HepG2 (cell line): Measurements from ENCODE around the gene BARX1. TPM values are rescaled to one million over a fixed set of nuclear protein-coding genes. Genes with fewer than 3 reads are reported as not detected.

Source experiments
- ATAC-seq: fragments of 200-7000 bp; cut with Tn5 transposase; 3 replicates; pipeline ENCODE4 v1.9.1; 2020; ENCODE audit warnings: mild to moderate bottlenecking, moderate library complexity
- BruUV-seq: library from RNA; stranded (reverse); fragments of 400-500 nt; replicated peaks from 2 replicates; lab custom pipeline; 2021; lab: Mats Ljungman, UMichigan
- CTCF ChIA-PET: fragments of 300-600 bp; formaldehyde crosslinking; extraction: SDS; loops from one replicate; lab custom pipeline; 2021; ENCODE audit warnings: low total read pairs, inconsistent platforms, low intra/inter-chr PET ratio; lab: Yijun Ruan, JAX
- POLR2A ChIA-PET: fragments of 350-600 bp; sonication (Branson Sonifier 250); formaldehyde crosslinking; loops from one replicate; lab custom pipeline; 2020; ENCODE audit warnings: antibody characterized with exemption, inconsistent platforms; lab: Yijun Ruan, JAX
- DNase-seq: peaks from one replicate; pipeline ENCODE4 v3.0.0-alpha.2; 2015; ENCODE audit warnings: low spot score
- FAIRE-seq: peaks from 3 replicates; lab custom pipeline; 2011; peaks lifted over from hg19 to GRCh38; lab: Jason Lieb, UNC
- H2AFZ ChIP-seq: one replicate; pipeline ENCODE4 v1.6.1; 2011; ENCODE audit warnings: low read length, inconsistent platforms
- H3K27ac ChIP-seq: fragments of 300-600 bp; 3 replicates; pipeline ENCODE4 v1.8.0; 2011; ENCODE audit warnings: mixed run types, mild to moderate bottlenecking, mixed read lengths, low read length, inconsistent platforms; ENCODE audit not compliant: insufficient read depth; ENCODE audit errors: extremely low read length
- H3K27me3 ChIP-seq, 2 experiments: fragments of 200-600 bp in 1 of 2; 2 replicates in 1 of 2; 3 replicates in 1 of 2; pipeline versions ENCODE4 v1.6.0 to v1.8.0; 2011; ENCODE audit warnings: low read length in 2 of 2, mild to moderate bottlenecking in 2 of 2, moderate library complexity in 2 of 2, inconsistent platforms in 1 of 2; ENCODE audit not compliant: insufficient read depth in 2 of 2, control insufficient read depth in 1 of 2
- H3K36me3 ChIP-seq, 2 experiments: fragments of 200-600 bp in 1 of 2; replicated peaks in 1 of 2; 2 replicates in 1 of 2; 3 replicates in 1 of 2; pipeline versions ENCODE4 v1.5.1 to v1.8.0; 2011; ENCODE audit warnings: low read length in 2 of 2, inconsistent platforms in 1 of 2; ENCODE audit not compliant: insufficient read depth in 2 of 2, control insufficient read depth in 1 of 2
- H3K4me1 ChIP-seq: 2 replicates; pipeline ENCODE4 v1.5.1; 2012; ENCODE audit warnings: low read length, inconsistent platforms; ENCODE audit not compliant: insufficient read depth
- H3K4me2 ChIP-seq: 2 replicates; pipeline ENCODE4 v1.6.0; 2011; ENCODE audit warnings: low read depth, low read length, inconsistent platforms
- H3K4me3 ChIP-seq, 3 experiments: fragments of 200-600 bp in 1 of 3; sonication (generic), shearing (Covaris generic) in 1 of 3; replicated peaks in 1 of 3; 2 replicates each; pipeline ENCODE4 v1.5.1; 2011 to 2016; ENCODE audit warnings: low read length in 3 of 3, inconsistent platforms in 2 of 3, low read depth in 2 of 3, mild to moderate bottlenecking in 2 of 3, control low read depth in 1 of 3, mixed read lengths in 1 of 3; ENCODE audit not compliant: insufficient read depth in 1 of 3
- H3K79me2 ChIP-seq: one replicate; pipeline ENCODE4 v1.6.1; 2011; ENCODE audit warnings: low read length, inconsistent platforms; ENCODE audit not compliant: insufficient read depth
- H3K9ac ChIP-seq: 2 replicates; pipeline ENCODE4 v1.6.0; 2011; ENCODE audit warnings: mild to moderate bottlenecking, low read depth, low read length, inconsistent platforms; ENCODE audit not compliant: insufficient read depth
- H3K9me3 ChIP-seq: 2 replicates; pipeline ENCODE4 v1.5.1; 2012; ENCODE audit warnings: mild to moderate bottlenecking, low read length
- H4K20me1 ChIP-seq: 2 replicates; pipeline ENCODE4 v1.6.0; 2011; ENCODE audit warnings: inconsistent platforms, mild to moderate bottlenecking, low read length, moderate library complexity; ENCODE audit not compliant: insufficient read depth
- DNMT1 ChIP-seq: sonication (generic); formaldehyde crosslinking; IDR thresholded peaks from 2 replicates; pipeline ENCODE4 v1.5.1; 2020; ENCODE audit warnings: mild to moderate bottlenecking, missing genetic modification reagents
- ETV5 ChIP-seq: IDR thresholded peaks from 2 replicates; pipeline ENCODE4 v1.6.1; 2018; ENCODE audit warnings: missing biosample characterization, missing genetic modification reagents, inconsistent platforms, borderline replicate concordance
- GABPA ChIP-seq, 2 experiments: IDR thresholded peaks; 2 replicates each; pipeline ENCODE4 v1.6.1; 2011 to 2016; ENCODE audit warnings: low read depth in 2 of 2, low read length in 1 of 2, missing biosample characterization in 1 of 2, missing genetic modification characterization in 1 of 2
- MLX ChIP-seq: IDR thresholded peaks from 2 replicates; pipeline ENCODE4 v1.6.1; 2016
- MTF2 ChIP-seq: sonication (generic); formaldehyde crosslinking; IDR thresholded peaks from 2 replicates; pipeline ENCODE4 v1.5.0; 2020; ENCODE audit warnings: missing genetic modification reagents, borderline replicate concordance
- SALL2 ChIP-seq: sonication (generic); formaldehyde crosslinking; IDR thresholded peaks from 2 replicates; pipeline ENCODE4 v1.8.1; 2023; ENCODE audit warnings: mild to moderate bottlenecking, missing genetic modification reagents, inconsistent platforms
- TRAFD1 ChIP-seq: sonication (generic); formaldehyde crosslinking; IDR thresholded peaks from 2 replicates; pipeline ENCODE4 v1.5.1; 2020; ENCODE audit warnings: missing genetic modification reagents, mild to moderate bottlenecking, borderline replicate concordance
- U2AF1 ChIP-seq: fragments of 200-400 bp; formaldehyde crosslinking; optimal IDR thresholded peaks from 2 replicates; pipeline ENCODE3; 2017; ENCODE audit warnings: mild to moderate bottlenecking, low read depth, low read length
- UBTF ChIP-seq: sonication (generic); formaldehyde crosslinking; IDR thresholded peaks from 2 replicates; pipeline ENCODE4 v1.4.0; 2020; ENCODE audit warnings: mild to moderate bottlenecking, missing genetic modification reagents
- ZFP90 ChIP-seq: sonication (generic); formaldehyde crosslinking; IDR thresholded peaks from 2 replicates; pipeline ENCODE4 v1.8.0; 2022; ENCODE audit warnings: missing genetic modification reagents, mild to moderate bottlenecking, inconsistent platforms, borderline replicate concordance
- ZNF720 ChIP-seq: sonication (generic); formaldehyde crosslinking; IDR thresholded peaks from 2 replicates; pipeline ENCODE4 v1.4.0; 2020; ENCODE audit warnings: missing genetic modification reagents
- ZNF777 ChIP-seq: sonication (generic); formaldehyde crosslinking; IDR thresholded peaks from 2 replicates; pipeline ENCODE4 v1.4.0; 2020; ENCODE audit warnings: missing genetic modification reagents
- ZNF800 ChIP-seq: sonication (generic); formaldehyde crosslinking; IDR thresholded peaks from 2 replicates; pipeline ENCODE4 v1.4.0; 2020; ENCODE audit warnings: missing genetic modification reagents
- WGBS: methylation state at CpG from one replicate; pipeline ENCODE4 v1.1.6; 2017; ENCODE audit warnings: low lambda C conversion rate; 5-methylcytosine and 5-hydroxymethylcytosine counted together
- in situ Hi-C: cut with HindIII; loops from 2 replicates; pipeline ENCODE4 v1.10.0; 2017; ENCODE audit warnings: low pct_unique_long_range_greater_than_20kb; ENCODE audit not compliant: extremely low pct_ligation_motif_present
- intact Hi-C: fragments of 100-400 bp; cut with micrococcal nuclease; formaldehyde crosslinking; loops from one replicate; pipeline ENCODE4 v1.10.0; 2022; ENCODE audit not compliant: unreplicated experiment
- polyA plus RNA-seq, 8 experiments: library from polyadenylated mRNA; depleted of rRNA in 3 of 8; stranded (reverse) in 7 of 8; unstranded in 1 of 8; fragments of >200 nt; fragmentation: Illumina TruSeq in 4 of 8; extraction: Trizol in 4 of 8; gene quantifications; 2 replicates each; pipeline versions ENCODE4 v1.2.1 to v1.2.3, GENCODE V29; 2011 to 2016; ENCODE audit warnings: low read depth in 4 of 8, missing spikeins in 1 of 8, mixed read lengths in 1 of 8; ENCODE audit not compliant: insufficient read depth in 1 of 8
- total RNA-seq, 5 experiments: library from RNA; depleted of rRNA; stranded (reverse); fragments of >200 nt; fragmentation: Illumina TruSeq; extraction: Trizol; gene quantifications; 2 replicates each; pipeline ENCODE4 v1.2.3, GENCODE V29; 2016; ENCODE audit warnings: low read depth in 1 of 5
- TF ChIP-seq, protein P1 (sequence below): sonication (generic); formaldehyde crosslinking; IDR thresholded peaks from 2 replicates; pipeline ENCODE4 v1.4.0; 2020; ENCODE audit warnings: mild to moderate bottlenecking, missing genetic modification reagents

The BARX1 gene
- total and polyA plus RNA-seq, 2 of the 13 experiments (the other 11 are each of a cell fraction or from before 2014, with no cell fraction given), result not detected

GRCh38 chr9:93950619-93951601 is 4.2 kb downstream of the BARX1 start:
- no peak overlapping the region for H2AFZ ChIP-seq
- TF ChIP-seq TRAFD1 (CRISPR knock-in tag) (no peak), ZNF800 (CRISPR knock-in tag) (peak; percentile 69; the same call in 1 of the 2 replicates), ZNF777 (0 out of 2 replicates have a peak, but pooled peaks have one; percentile 19), UBTF (CRISPR knock-in tag) (peak; percentile 34; the same call in 1 of the 2 replicates), ETV5 (CRISPR knock-in tag) (0 out of 2 replicates have a peak, but pooled peaks have one; percentile 14), U2AF1 (no peak), ZNF720 (CRISPR knock-in tag) (no peak), SALL2 (CRISPR knock-in tag) (peak; percentile 12; the same call in 1 of the 2 replicates), GABPA (IDR thresholded peaks at IDR 0.05; ENCODE audit: low read depth, low read length) (no peak), GABPA (CRISPR knock-in tag; IDR thresholded peaks at IDR 0.05; ENCODE audit: low read depth) (0 out of 2 replicates have a peak, but pooled peaks have one; percentile 27), MTF2 (no peak; the same call in 1 of the 2 replicates), DNMT1 (CRISPR knock-in tag) (no peak), ZFP90 (CRISPR knock-in tag) (0 out of 2 replicates have a peak, but pooled peaks have one; percentile 19), MLX (CRISPR knock-in tag) (no peak)
- TF ChIP-seq, protein P1, sequence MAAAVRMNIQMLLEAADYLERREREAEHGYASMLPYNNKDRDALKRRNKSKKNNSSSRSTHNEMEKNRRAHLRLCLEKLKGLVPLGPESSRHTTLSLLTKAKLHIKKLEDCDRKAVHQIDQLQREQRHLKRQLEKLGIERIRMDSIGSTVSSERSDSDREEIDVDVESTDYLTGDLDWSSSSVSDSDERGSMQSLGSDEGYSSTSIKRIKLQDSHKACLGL (CRISPR knock-in tag), result 0 out of 2 replicates have a peak, but pooled peaks have one; percentile 36

More at GRCh38 chr9:93950619-93951601, 4.2 kb downstream of the BARX1 start:
- H3K9ac ChIP-seq, result no peak overlapping the region
- H3K4me3 ChIP-seq, result peak overlapping the region; percentile 48 to 71 (median 53)
- H3K9me3 ChIP-seq, result no peaks in the 10 kb centered on the region
- WGBS, result 6% methylated on average over 9 of the region's 47 CpGs
- H3K4me2 ChIP-seq, result peak overlapping the region; percentile 77
- H3K4me1 ChIP-seq, result no peaks in the 10 kb centered on the region; the same call in 1 of the 2 replicates
- ChIA-PET POLR2A (no interaction called here), CTCF (no interaction called here)
- no peak for DNase-seq
- ATAC-seq, result peak; percentile 41
- FAIRE-seq, result no peak
- in situ Hi-C loops (no loop called here), intact Hi-C loops (no loop called here)
- H4K20me1 ChIP-seq, result no peaks in the 10 kb centered on the region
- H3K36me3 ChIP-seq, result no peaks in the 10 kb centered on the region
- no peaks in the 10 kb centered on the region for H3K79me2 ChIP-seq
- peaks cover 31 to 87% of the 10 kb centered on the region in 2 experiments for H3K27me3 ChIP-seq
- H3K27ac ChIP-seq, result no peak overlapping the region
- BruUV-seq, result no TSS peak
